A673 (cell line): Measurements from ENCODE around the gene MLANA.

Source experiments
- EZH2 ChIP-seq: fragments of 200-600 bp; sonication (generic); IDR thresholded peaks from 2 replicates; pipeline ENCODE4 v1.6.1; 2017; ENCODE audit warnings: borderline replicate concordance, low read depth, mild to moderate bottlenecking, mixed read lengths, antibody characterized with exemption, low read length; ENCODE audit not compliant: poor library complexity, severe bottlenecking
- TF ChIP-seq, protein P1 (sequence below): fragments of 300-800, 200-600 bp; sonication (generic); conservative IDR thresholded peaks from 2 replicates; pipeline ENCODE4 v1.5.1; 2017; ENCODE audit warnings: low read depth, mild to moderate bottlenecking, antibody characterized with exemption, low read length, moderate library complexity, mixed read lengths

DNA sequence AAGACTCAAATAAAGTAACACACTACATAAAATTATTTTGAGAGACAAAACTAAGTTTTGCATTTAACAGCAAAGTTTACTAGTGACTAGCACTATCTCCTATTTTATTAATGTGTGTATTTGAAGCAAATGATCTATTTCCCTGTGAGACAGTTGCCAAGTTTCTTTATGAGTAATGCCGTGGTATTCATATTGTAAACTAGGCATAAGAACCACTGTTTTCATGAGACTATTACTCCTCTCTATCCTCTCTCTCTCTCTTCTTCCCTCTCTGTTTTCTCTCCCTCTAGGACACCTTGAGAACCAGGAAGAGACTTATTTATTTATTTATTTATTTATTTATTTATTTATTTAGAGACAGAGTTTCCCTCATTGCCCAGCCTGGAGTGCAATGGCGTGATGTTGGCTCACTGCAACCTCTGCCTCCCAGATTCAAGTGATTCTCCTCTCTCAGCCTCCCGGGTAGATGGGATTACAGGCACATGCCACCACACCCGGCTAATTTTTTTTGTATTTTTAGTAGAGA is 61.1 kb downstream of the MLANA start:
- TF ChIP-seq, protein P1, sequence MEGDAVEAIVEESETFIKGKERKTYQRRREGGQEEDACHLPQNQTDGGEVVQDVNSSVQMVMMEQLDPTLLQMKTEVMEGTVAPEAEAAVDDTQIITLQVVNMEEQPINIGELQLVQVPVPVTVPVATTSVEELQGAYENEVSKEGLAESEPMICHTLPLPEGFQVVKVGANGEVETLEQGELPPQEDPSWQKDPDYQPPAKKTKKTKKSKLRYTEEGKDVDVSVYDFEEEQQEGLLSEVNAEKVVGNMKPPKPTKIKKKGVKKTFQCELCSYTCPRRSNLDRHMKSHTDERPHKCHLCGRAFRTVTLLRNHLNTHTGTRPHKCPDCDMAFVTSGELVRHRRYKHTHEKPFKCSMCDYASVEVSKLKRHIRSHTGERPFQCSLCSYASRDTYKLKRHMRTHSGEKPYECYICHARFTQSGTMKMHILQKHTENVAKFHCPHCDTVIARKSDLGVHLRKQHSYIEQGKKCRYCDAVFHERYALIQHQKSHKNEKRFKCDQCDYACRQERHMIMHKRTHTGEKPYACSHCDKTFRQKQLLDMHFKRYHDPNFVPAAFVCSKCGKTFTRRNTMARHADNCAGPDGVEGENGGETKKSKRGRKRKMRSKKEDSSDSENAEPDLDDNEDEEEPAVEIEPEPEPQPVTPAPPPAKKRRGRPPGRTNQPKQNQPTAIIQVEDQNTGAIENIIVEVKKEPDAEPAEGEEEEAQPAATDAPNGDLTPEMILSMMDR, result no peak
- no peak for TF ChIP-seq EZH2
